ENCODE data around the gene CACNB4.

- TF ChIP-seq ZNF274 (IDR thresholded peaks at IDR 0.05; ENCODE audit: low read depth, low read length) (no peak), SUZ12 (IDR thresholded peaks at IDR 0.05; ENCODE audit: extremely low read depth, insufficient read depth, insufficient read length) (no peak), YY1 (IDR thresholded peaks at IDR 0.05; ENCODE audit: insufficient read depth, insufficient read length) (no peak)
Measured at GRCh38 chr2:152064001-152064400, 34.8 kb downstream of the CACNB4 start.
